GM19035 (cell line): ENCODE data around the gene KIF23.

Experiments
- ATAC-seq: cut with Tn5 transposase; IDR thresholded peaks from one replicate; pipeline ENCODE4 v1.9.1; 2021; ENCODE audit not compliant: unreplicated experiment

Gene KIF23

GRCh38 chr15:69394556-69395282 is 19.4 kb upstream of the KIF23 start:
- ATAC-seq, result no peak

GRCh38 chr15:69395460-69395859 is 18.7 kb upstream of the KIF23 start:
- no peak for ATAC-seq

- no peak for ATAC-seq
Measured at GRCh38 chr15:69395991-69396390, 18.2 kb upstream of the KIF23 start.

- no peak for ATAC-seq
Measured at GRCh38 chr15:69398491-69398891, 15.7 kb upstream of the KIF23 start.

- ATAC-seq, result no peak
Measured at GRCh38 chr15:69400850-69401249, 13.3 kb upstream of the KIF23 start.

GRCh38 chr15:69402816-69403215 is 11.3 kb upstream of the KIF23 start:
- no peak for ATAC-seq

GRCh38 chr15:69403594-69403993 is 10.6 kb upstream of the KIF23 start:
- no peak for ATAC-seq

GRCh38 chr15:69405110-69405509 is 9.0 kb upstream of the KIF23 start:
- no peak for ATAC-seq

- no peak for ATAC-seq
Measured at GRCh38 chr15:69407719-69408400, 6.3 kb upstream of the KIF23 start.

GRCh38 chr15:69408841-69409240 is 5.3 kb upstream of the KIF23 start:
- ATAC-seq, result no peak

GRCh38 chr15:69410248-69410874 is 3.8 kb upstream of the KIF23 start:
- ATAC-seq, result no peak

- no peak for ATAC-seq
Measured at GRCh38 chr15:69412274-69412673, 1.9 kb upstream of the KIF23 start.

GRCh38 chr15:69412701-69413100 is 1.4 kb upstream of the KIF23 start:
- no peak for ATAC-seq

GRCh38 chr15:69414701-69415167 is 585 bp downstream of the KIF23 start:
- peak; percentile 38 for ATAC-seq

- no peak for ATAC-seq
Measured at GRCh38 chr15:69415381-69415780, 1.2 kb downstream of the KIF23 start.

- ATAC-seq, result no peak
Measured at GRCh38 chr15:69417581-69417980, 3.4 kb downstream of the KIF23 start.

GRCh38 chr15:69421498-69421897 is 7.3 kb downstream of the KIF23 start:
- no peak for ATAC-seq

- ATAC-seq, result no peak
Measured at GRCh38 chr15:69422336-69422895, 8.3 kb downstream of the KIF23 start.

- no peak for ATAC-seq
Measured at GRCh38 chr15:69424001-69424400, 9.9 kb downstream of the KIF23 start.

GRCh38 chr15:69424748-69425413 is 10.7 kb downstream of the KIF23 start:
- no peak for ATAC-seq

- no peak for ATAC-seq
Measured at GRCh38 chr15:69433831-69434230, 19.7 kb downstream of the KIF23 start.
